GM12874 (cell line): ENCODE data around the gene CROCC.

ENCODE experiments used
- CTCF ChIP-seq: IDR thresholded peaks from 2 replicates; pipeline ENCODE4 v1.5.1; 2011; ENCODE audit warnings: low read depth, mild to moderate bottlenecking, control low read depth, low read length, moderate library complexity; ENCODE audit not compliant: insufficient read depth

Gene CROCC

DNA sequence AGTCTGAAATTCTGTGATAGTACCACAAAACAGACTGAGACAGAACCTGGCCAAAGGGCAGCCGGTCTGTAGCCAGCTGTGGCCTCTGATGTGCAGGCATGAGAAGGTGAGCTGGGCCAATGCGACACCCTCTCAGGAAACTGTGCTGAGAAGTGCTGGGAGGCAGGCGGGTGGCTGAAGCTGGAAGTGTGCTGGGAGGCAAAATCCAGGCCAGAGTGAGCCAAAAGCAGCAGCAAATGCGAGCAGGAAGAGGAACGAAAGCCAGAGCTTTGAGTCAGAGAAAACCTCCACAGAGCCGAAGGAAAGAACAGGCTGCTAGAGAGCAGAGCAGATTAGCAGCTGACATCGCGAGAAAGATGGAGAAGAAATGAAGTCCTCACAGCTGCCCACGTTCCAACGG, 100.2 kb downstream of the CROCC start:
- TF ChIP-seq CTCF: no peak
